PFSK-1 (cell line): ENCODE measurements around the gene AR.

Experiments
- FOXP2 ChIP-seq: optimal IDR thresholded peaks from 2 replicates; pipeline ENCODE3; 2011; ENCODE audit warnings: borderline replicate concordance, control low read depth, inconsistent platforms; ENCODE audit not compliant: insufficient read depth; ENCODE audit errors: extremely low read length, extremely low read depth
- POLR2AphosphoS5 ChIP-seq: IDR thresholded peaks from 2 replicates; pipeline ENCODE4 v1.6.1; 2012; ENCODE audit warnings: low read depth, mild to moderate bottlenecking, control low read depth, low read length, moderate library complexity
- SIN3A ChIP-seq: IDR thresholded peaks from 2 replicates; pipeline ENCODE4 v1.6.1; 2012; ENCODE audit warnings: mild to moderate bottlenecking, low read length, moderate library complexity, borderline replicate concordance; ENCODE audit not compliant: insufficient read depth
- TAF1 ChIP-seq: IDR thresholded peaks from 2 replicates; pipeline ENCODE4 v1.6.1; 2012; ENCODE audit warnings: low read length, control low read depth, borderline replicate concordance; ENCODE audit not compliant: insufficient read depth
- TF ChIP-seq, protein P1 (sequence below), 2 experiments: IDR thresholded peaks; 2 replicates each; pipeline versions ENCODE4 v1.6.1 to v1.8.0; 2011 to 2012; ENCODE audit warnings: low read depth in 2 of 2, low read length in 2 of 2, control low read depth in 1 of 2, inconsistent platforms in 1 of 2, mild to moderate bottlenecking in 1 of 2, moderate library complexity in 1 of 2; ENCODE audit not compliant: insufficient read depth in 1 of 2

Gene AR

GRCh38 chrX:67779099-67779498, 235.3 kb downstream of the AR start:
- no peak for TF ChIP-seq SIN3A
- TF ChIP-seq, protein P1, sequence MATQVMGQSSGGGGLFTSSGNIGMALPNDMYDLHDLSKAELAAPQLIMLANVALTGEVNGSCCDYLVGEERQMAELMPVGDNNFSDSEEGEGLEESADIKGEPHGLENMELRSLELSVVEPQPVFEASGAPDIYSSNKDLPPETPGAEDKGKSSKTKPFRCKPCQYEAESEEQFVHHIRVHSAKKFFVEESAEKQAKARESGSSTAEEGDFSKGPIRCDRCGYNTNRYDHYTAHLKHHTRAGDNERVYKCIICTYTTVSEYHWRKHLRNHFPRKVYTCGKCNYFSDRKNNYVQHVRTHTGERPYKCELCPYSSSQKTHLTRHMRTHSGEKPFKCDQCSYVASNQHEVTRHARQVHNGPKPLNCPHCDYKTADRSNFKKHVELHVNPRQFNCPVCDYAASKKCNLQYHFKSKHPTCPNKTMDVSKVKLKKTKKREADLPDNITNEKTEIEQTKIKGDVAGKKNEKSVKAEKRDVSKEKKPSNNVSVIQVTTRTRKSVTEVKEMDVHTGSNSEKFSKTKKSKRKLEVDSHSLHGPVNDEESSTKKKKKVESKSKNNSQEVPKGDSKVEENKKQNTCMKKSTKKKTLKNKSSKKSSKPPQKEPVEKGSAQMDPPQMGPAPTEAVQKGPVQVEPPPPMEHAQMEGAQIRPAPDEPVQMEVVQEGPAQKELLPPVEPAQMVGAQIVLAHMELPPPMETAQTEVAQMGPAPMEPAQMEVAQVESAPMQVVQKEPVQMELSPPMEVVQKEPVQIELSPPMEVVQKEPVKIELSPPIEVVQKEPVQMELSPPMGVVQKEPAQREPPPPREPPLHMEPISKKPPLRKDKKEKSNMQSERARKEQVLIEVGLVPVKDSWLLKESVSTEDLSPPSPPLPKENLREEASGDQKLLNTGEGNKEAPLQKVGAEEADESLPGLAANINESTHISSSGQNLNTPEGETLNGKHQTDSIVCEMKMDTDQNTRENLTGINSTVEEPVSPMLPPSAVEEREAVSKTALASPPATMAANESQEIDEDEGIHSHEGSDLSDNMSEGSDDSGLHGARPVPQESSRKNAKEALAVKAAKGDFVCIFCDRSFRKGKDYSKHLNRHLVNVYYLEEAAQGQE (IDR thresholded peaks at IDR 0.05; ENCODE audit: insufficient read depth in 1 of 2, low read depth in 2 of 2, low read length in 2 of 2) = no peak
- TF ChIP-seq FOXP2 = no peak
- TF ChIP-seq TAF1 = no peak
- no peak for TF ChIP-seq POLR2AphosphoS5
